Uterus (tissue), 4 donors: ENCODE results near the gene PSME2. TPM values are rescaled to one million over a fixed set of nuclear protein-coding genes. Genes with fewer than 3 reads are reported as not detected.

Source experiments
- DNase-seq, 2 donors: peaks; one replicate each; pipeline ENCODE4 v3.0.0-alpha.2; 2019 to 2020
- H3K27ac ChIP-seq, 2 donors: fragments of 200-600 bp; sonication (generic); 1 replicate in 1 of 2; 2 replicates in 1 of 2; pipeline ENCODE4 v1.5.1; 2016 to 2018
- H3K27me3 ChIP-seq, 2 donors: fragments of 200-600 bp; sonication (generic); one replicate each; pipeline ENCODE4 v1.5.1; 2018 to 2019; ENCODE audit warnings: control low read depth in 1 of 2
- H3K36me3 ChIP-seq, 2 donors: fragments of 200-600 bp; sonication (generic); one replicate each; pipeline ENCODE4 v1.5.1; 2019; ENCODE audit warnings: control low read depth in 1 of 2
- H3K4me1 ChIP-seq, 2 donors: fragments of 200-600 bp; sonication (generic); one replicate each; pipeline ENCODE4 v1.5.1; 2018 to 2019; ENCODE audit warnings: control low read depth in 1 of 2
- H3K4me3 ChIP-seq, 2 donors: fragments of 200-600 bp; sonication (generic); 1 replicate in 1 of 2; 2 replicates in 1 of 2; pipeline ENCODE4 v1.5.1; 2018 to 2019; ENCODE audit warnings: mild to moderate bottlenecking in 1 of 2
- H3K9me3 ChIP-seq, 2 donors: fragments of 200-600 bp; sonication (generic); one replicate each; pipeline ENCODE4 v1.5.1; 2019; ENCODE audit warnings: control low read depth in 1 of 2
- POLR2A ChIP-seq, 2 donors: fragments of 450-650 bp; IDR thresholded peaks; one replicate each; pipeline ENCODE4 v1.6.1; 2016; ENCODE audit warnings: antibody characterized with exemption in 2 of 2, mild to moderate bottlenecking in 1 of 2, moderate library complexity in 1 of 2
- intact Hi-C: fragments of 100-400 bp; cut with DNase I; formaldehyde crosslinking; loops from one replicate; pipeline ENCODE4 v1.15.1; 2023; ENCODE audit warnings: low total_unique reads
- total RNA-seq, 4 donors: library from RNA; depleted of rRNA in 3 of 4; stranded (reverse); fragments of >200 nt in 3 of 4; gene quantifications; one replicate each; pipeline versions ENCODE4 v1.1.0 to v1.2.4, GENCODE V29; 2014 to 2023
- TF ChIP-seq, protein P1 (sequence below), 4 experiments: fragments of 200-600 bp in 2 of 4; fragments of 450-650 bp in 2 of 4; sonication (generic) in 2 of 4; IDR thresholded peaks; one replicate each; pipeline ENCODE4 v1.5.1; 2016 to 2019; ENCODE audit warnings: antibody characterized with exemption in 4 of 4, mild to moderate bottlenecking in 2 of 4, moderate library complexity in 1 of 4
- donor health status: DM: yes; HTN: yes; CAD: no.

PSME2 gene
- total RNA-seq, 4 donors from 2014 or later: 16.9 to 113 (median 25.7) TPM

DNA sequence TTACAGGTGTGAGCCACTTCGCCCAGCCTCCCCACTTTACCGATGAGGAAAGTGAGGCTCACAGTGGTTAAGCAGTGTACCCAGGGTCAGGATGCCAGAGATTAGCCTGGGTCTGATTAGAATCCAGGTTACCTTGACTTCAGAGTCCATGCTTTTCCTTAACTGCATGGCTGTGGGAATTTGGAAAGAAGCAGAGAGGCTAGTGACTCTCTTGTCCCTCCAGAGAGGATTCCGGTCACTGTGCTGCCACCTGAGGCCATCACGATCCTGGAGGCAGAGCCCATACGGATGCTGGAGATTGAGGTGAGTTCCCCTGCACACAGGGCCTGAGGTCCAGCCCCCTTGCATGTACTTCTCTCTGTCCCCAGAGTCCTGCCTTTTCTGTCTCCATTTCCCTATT lies 30.2 kb upstream of the PSME2 start:
- TF ChIP-seq, protein P1, sequence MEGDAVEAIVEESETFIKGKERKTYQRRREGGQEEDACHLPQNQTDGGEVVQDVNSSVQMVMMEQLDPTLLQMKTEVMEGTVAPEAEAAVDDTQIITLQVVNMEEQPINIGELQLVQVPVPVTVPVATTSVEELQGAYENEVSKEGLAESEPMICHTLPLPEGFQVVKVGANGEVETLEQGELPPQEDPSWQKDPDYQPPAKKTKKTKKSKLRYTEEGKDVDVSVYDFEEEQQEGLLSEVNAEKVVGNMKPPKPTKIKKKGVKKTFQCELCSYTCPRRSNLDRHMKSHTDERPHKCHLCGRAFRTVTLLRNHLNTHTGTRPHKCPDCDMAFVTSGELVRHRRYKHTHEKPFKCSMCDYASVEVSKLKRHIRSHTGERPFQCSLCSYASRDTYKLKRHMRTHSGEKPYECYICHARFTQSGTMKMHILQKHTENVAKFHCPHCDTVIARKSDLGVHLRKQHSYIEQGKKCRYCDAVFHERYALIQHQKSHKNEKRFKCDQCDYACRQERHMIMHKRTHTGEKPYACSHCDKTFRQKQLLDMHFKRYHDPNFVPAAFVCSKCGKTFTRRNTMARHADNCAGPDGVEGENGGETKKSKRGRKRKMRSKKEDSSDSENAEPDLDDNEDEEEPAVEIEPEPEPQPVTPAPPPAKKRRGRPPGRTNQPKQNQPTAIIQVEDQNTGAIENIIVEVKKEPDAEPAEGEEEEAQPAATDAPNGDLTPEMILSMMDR (IDR thresholded peaks at IDR 0.05): no peak
- no peak for TF ChIP-seq POLR2A (IDR thresholded peaks at IDR 0.05)
- H3K4me1 ChIP-seq: no peaks in the 10 kb centered on the region
- H3K36me3 ChIP-seq: no peaks in the 10 kb centered on the region
- H3K27me3 ChIP-seq: no peaks in the 10 kb centered on the region
- no peak for DNase-seq
- H3K9me3 ChIP-seq: no peaks in the 10 kb centered on the region
- no peak overlapping the region for H3K4me3 ChIP-seq
- H3K27ac ChIP-seq: no peak overlapping the region
- intact Hi-C loops: no loop called here

DNA sequence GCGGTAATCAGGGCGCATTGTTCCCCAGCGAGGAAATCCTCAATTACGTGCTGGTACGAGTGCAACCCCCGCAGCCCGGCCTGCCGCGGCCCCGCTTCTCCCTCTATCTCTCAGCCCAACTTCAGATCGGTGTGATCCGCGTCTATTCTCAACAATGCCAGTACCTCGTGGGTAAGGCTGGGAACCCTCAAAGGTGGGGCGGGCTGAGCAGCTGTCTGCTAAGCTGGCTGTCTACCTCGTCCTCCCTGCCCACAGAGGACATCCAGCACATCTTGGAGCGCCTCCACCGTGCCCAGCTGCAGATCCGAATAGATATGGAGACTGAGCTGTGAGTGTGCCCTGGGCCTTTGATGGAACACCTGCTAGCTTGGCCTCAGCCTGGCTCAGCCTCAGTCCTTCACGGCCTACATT lies 26.5 kb upstream of the PSME2 start:
- Histone ChIP-seq H3K4me3 (no peak overlapping the region), H3K4me1 (no peaks in the 10 kb centered on the region), H3K27me3 (no peaks in the 10 kb centered on the region), H3K36me3 (no peaks in the 10 kb centered on the region), H3K27ac (peak overlapping the region in 1 of 2 donors; percentile 26), H3K9me3 (no peaks in the 10 kb centered on the region)
- TF ChIP-seq POLR2A (IDR thresholded peaks at IDR 0.05): no peak
- TF ChIP-seq, protein P1 (IDR thresholded peaks at IDR 0.05): no peak
- intact Hi-C loops: no loop called here
- no peak for DNase-seq

DNA sequence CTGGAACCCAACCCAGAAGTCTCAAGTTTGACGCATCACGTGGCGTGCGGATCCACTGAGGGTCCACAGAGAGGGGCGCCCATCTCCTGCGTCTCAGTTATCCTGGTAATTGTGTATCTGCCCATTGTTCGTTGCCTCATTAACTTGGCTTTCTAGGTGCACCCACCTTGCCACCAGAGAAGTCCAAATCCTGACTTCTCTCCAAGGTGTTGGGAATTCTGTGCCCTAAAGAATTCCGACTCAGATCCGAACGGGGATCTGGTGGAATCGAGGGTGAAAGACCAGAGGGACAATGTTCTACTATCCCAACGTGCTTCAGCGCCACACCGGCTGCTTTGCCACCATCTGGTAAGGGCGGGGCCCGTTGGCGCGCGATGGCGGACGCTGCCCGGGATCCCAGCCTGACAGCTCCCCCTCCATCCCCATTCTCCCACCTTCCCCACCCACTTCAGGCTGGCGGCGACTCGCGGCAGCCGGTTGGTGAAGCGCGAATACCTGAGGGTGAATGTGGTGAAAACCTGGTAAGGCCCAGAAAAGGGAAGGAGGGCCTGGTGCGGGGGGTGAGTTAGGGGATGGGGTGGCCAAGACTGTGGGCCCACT lies 26.0 kb upstream of the PSME2 start:
- Histone ChIP-seq H3K4me1 (no peaks in the 10 kb centered on the region), H3K27me3 (no peaks in the 10 kb centered on the region), H3K27ac (peak overlapping the region in 1 of 2 donors; percentile 26), H3K36me3 (no peaks in the 10 kb centered on the region), H3K4me3 (peak overlapping the region; percentile 25 to 27), H3K9me3 (no peaks in the 10 kb centered on the region)
- TF ChIP-seq, protein P1 (IDR thresholded peaks at IDR 0.05): no peak
- TF ChIP-seq POLR2A (IDR thresholded peaks at IDR 0.05): no peak
- no peak for DNase-seq
- intact Hi-C loops: no loop called here

DNA sequence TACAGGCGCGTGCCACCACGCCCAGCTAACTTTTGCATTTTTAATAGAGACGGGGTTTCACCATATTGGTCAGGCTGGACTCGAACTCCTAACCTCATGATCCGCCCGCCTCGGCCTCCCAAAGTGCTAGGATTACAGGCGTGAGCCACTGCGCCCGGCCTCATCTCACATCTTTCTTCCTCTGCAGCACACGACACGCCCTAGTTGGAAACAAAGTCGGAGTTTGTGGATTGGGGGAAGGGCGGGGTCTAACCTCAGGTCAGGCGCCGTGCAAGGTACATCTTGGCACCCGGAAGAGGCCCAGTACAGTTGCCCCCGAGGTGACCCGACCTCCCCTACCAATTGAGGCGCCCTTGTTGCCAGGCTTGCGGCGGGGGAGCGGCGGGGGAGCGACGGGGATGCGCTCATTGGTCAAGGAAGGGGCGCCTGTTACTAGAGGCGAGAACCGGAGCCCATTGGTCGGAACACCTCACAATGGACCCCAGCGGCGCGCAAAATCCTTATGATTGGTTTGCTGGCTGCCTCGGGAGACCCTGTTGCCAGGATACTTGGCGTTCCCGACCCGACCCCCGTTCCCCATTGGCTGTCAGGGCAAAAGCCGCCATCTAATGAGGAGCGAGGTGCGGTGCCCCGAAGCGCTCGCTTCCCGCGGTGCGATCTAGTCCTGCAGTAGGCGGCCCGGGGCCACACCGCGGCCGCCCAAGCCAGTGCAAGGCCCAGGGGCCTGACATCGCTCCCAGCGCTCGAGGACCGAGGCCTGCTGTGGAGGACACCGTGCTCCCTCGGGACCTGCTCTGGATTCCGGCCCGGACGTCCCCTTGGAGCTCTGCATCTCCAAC lies 25.2 kb upstream of the PSME2 start, which contains the start of gene REC8:
TSS of gene REC8 (plus strand) at position 659 of the 839 bp plus-strand sequence. CDS start 473 bp downstream, outside the sequence.
- intact Hi-C loops: no loop called here
- TF ChIP-seq, protein P1 (IDR thresholded peaks at IDR 0.05): no peak
- no peak for TF ChIP-seq POLR2A (IDR thresholded peaks at IDR 0.05)
- Histone ChIP-seq H3K36me3 (no peaks in the 10 kb centered on the region), H3K27me3 (no peaks in the 10 kb centered on the region), H3K27ac (peak within 1 kb of the TSS in 1 of 2 donors; percentile 26), H3K4me1 (no peaks in the 10 kb centered on the region), H3K4me3 (peak within 1 kb of the TSS; percentile 25 to 27), H3K9me3 (no peaks in the 10 kb centered on the region)
- peak; percentile 50 to 81 for DNase-seq
